Activated CD8-positive, alpha-beta memory T cell treated with anti-CD3 and anti-CD28 coated beads for 24 hours (primary cell): ENCODE results near the gene EID3.
"Not testable (repeated sequence)": the region's sequence is repeated elsewhere in the genome, so short reads cannot be mapped to it uniquely, and the experiment has no call there.

Experiments used
- DNase-seq: peaks from one replicate; pipeline ENCODE4 v3.0.0-alpha.2; 2020

Gene EID3

DNA sequence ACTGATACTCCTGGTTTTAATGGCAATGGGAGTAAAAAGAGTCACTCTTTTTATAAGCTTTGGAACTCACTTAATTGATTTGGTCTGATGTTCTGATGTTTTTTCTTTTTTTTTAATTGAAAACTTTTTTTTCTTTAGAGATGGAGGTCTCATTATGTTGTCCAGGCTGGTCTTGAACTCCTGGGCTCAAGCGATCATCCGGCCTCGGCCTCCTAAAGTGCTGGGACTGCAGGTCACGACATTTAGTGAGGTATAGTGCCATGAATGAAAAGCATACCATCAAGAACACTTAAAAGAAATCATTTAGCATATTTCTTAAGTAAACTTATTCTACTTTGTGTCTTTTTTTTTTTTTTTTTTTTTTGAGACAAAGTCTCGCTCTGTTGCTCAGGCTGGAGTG lies 12.7 kb upstream of the EID3 start:
- peak; percentile 5 for DNase-seq

DNA sequence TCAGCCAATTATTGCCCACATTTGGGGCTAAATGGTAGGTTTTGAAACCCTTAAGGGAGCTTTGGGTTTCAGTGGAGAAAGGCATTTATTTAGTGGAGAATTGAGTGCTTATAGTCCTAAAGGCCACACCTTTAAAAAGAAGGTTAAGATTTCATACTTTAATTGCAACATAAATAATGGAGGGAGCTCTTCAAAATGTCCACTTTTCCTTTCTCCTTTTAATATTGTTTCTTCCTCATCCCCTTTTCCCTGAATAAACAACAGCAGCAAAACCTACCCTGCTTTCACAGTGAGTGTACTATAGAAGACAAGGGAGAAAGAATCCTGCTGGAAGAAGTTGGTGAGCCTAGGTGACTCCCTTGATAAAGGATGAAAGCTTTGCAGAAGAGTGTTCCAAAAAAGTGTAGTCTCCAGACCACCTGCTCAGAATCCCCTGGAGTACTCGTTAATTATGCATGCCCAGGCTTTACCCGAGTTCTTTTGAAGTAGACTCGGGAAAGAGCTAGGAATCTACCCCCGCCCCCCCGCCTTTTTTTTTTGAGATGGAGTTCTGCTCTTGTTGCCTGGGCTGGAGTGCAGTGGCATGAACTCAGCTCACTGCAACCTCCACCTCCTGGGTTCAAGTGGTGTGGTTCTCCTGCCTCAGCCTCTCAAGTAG lies 11.5 kb upstream of the EID3 start:
- no peak for DNase-seq

DNA sequence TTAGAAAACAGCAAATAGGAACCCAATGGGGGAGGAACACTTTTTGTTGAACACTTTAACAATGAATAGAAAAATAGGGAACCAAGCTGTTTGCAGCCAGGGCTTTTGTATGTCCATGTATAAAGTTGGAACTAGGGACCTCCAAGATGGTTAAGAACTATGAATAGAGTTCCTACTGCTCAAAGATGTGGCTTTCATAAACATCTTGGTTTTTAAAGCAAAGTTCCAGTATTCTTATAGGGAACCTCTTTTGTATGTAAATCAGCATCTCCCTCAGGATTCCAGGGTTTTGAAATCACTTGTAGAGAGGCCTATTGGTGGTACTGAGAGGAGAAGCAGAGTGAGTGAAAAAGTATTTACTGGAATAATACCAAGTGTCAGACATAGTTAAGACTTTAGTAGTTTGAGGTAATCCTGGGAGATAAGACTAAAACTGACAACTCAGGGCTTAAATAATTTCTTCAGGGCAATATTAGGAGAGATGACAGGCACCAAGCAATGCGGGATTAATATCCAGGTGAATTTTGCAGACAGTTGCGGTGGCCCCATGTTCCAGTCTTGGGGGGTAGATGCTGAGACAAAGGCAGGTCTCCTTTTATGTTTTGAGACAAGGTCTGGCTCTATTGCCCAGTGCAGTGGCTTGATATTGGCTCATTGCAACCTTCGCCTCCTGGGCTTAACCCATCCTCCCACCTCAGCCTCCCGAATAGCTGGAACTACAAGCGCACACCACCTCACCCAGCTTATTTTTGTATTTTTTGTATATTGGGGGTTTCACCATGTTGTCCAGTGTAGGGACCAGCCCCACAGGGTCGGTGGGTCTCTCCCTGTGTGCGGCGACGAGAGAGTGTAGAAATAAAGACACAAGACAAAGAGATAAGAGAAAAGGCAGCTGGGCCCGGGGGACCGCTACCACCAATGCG lies 10.4 kb upstream of the EID3 start:
- DNase-seq = no peak

DNA sequence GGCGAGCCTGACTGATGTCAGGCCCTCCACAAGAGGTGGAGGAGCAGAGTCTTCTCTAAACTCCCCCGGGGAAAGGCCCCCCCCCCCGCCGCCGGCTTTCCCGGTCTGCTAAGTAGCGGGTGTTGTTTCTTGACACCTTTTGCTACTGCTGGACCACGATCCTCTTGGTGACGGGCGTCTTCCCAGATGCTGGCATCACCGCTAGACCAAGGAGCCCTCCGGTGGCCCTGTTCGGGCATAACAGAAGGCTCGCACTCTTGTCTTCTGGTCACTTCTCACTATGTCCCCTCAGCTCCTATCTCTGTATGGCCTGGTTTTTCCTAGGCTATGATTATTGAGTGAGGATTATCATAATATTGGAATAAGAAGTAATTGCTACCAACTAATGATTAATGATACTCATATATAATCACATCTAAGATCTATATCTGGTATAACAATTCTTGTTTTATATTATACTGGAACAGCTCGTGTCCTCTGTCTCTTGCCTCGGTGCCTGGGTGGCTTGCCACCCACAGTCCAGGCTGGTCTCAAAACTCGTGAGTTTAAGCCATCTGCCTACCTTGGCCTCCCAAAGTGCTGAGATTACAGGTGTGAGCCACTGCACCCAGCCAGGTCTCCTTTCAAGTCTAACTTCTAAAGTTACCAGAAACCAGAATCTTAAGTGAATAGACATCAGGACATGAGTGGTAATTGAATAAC lies 9.2 kb upstream of the EID3 start:
- DNase-seq = not testable (repeated sequence)

DNA sequence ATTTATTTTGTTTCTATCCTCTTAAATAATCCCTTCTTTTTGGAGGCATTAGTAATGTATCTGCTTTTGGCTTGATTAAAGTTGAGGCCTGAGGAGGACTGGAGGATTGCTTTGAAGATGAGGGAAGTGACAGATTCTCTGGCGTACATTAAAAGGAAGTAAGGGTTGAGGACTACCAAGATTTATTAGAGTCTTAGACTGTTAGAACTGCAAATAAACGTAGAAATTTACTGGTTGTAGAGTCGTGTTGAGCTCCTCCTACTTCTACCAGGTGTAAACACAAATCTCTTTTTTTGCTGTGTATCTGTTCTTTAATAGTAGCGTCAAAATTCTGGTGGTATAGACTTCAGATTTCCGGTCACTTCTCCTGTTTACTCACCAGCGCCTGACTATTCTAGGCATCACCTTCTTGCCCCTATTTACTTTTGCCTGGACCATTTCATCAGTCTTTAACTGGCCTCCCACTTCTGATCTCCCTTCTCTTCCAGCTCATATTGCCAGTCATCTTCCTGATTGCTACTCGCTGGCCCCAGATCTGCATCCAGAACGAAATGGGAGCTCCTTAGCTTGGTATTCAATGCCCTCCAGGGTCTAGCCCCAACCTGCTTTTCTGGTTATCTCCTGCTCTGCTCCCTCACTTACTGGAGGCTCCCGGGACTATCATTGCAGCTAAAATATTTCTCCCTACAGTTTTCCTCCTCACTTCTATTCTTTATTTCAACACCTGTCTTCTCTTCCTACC lies 8.4 kb upstream of the EID3 start:
- DNase-seq = no peak

DNA sequence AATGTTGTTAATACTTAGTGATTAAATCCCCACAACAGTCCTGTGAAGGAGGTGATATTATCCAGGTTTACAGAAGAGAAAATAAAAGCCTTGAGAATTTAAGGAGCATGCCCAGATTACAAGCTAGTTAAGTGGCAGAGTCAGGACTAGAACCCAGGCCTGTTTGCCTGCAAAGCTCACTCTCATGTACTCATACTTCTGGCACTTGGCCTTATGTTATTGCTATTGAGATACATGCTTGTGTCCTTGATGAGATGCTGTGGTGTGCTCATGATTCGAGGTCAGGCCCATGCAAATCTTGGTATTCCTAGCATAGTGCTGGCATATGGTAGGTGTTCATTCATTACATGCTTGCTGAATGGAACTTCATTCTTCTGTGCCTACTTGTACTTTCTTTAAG lies 7.6 kb upstream of the EID3 start:
- no peak for DNase-seq

DNA sequence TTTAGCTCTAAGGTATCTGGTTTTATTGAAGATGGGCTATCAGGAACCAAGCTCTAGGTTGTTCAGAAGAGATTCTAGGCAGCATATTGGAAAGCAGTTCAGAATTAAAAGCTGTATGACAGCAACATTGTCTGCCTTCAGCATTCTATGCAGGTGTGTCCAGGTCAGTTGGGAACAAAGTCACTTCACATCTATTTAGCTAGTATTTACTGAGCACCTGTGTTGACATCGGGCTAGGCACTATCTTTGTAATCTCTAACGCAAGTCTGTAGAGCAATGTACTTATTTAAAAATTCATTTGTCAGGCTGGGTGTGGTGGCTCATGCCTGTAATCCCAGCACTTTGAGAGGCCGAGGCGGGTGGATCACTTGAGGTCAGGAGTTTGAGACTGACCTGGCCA lies 6.8 kb upstream of the EID3 start:
- no peak for DNase-seq

DNA sequence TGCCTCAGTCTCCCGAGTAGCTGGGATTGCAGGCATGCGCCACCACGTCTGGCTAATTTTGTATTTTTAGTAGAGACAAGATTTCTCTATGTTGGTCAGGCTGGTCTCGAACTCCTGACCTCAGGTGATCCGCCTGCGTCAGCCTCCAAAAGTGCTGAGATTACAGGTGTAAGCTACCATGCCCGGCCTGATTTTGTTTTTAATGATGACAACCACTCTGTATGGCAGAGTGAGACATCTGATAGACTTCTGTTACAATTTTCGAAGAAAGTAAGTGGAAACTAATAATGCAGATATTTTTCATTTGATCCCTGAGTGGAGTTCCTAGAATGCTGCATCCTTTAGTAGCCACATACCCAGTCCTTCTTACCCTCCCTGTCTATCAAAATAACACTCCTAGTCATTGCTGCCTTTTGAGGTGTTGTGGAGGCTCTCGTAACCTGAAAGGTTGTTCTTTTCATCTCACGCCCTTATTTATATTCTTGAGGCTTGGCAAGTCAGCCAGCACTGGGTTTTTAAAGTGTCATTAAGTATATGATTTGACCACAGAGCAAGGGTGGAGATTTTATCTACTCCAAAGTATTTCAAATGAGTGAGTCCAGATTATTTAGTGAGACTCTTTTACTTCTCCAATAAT lies 5.9 kb upstream of the EID3 start:
- no peak for DNase-seq

DNA sequence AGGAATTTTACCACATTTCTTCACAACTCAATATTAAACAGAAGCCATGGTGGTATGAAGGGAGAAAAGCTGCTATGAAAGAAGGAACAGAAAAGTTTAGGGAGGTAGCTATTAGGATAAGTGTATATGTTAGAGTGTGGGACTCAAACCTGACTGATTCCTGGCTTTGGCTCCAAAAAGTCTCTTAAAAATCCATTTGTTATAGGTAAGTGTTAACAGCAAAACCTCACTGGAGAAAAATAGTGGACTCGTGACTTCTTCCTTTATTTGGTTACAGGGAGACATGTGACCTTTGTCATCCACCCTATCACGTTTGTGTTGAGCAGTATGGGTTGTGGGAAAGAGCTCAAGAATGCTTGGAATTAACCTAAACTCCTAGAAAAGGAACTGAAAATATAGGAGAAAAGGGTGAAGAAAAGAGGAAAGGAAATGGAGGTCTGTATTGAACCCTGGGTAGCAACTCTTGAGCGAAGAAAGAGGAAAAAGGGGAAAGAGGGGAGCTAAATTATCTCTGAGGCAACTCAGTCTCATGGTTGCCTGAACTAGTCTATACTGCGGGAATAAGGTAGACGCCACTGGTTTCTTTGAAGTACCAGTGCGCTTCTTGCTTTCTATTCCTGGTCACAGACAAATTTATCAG lies 3.6 kb upstream of the EID3 start:
- no peak for DNase-seq

DNA sequence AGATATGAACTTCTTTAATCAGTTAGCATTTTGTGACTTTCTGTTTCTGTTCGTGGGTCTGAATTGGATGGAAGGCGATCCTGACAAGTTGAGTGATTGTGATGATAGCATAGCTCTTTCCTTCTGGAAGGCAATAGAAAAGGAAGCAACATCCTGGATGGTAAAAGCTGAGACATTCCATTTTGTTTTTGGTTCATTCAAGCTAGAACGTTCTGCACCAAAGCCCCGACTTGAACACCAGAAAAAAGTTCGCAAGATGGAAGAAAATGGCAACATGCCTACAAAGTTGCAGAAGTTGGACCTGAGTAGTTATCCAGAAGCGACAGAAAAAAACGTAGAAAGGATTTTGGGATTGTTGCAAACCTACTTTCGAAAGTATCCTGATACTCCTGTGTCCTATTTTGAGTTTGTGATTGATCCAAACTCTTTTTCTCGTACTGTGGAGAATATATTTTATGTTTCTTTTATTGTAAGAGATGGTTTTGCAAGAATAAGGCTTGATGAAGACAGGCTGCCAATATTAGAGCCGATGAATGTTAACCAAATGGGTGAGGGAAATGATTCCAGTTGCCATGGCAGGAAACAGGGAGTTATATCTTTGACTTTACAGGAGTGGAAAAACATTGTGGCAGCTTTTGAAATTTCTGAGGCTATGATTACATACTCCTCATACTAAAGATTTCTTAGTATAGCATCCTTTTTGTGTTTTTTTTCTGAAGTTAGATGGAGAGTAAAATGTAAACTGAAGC lies 896 bp downstream of the EID3 start:
- DNase-seq = no peak

DNA sequence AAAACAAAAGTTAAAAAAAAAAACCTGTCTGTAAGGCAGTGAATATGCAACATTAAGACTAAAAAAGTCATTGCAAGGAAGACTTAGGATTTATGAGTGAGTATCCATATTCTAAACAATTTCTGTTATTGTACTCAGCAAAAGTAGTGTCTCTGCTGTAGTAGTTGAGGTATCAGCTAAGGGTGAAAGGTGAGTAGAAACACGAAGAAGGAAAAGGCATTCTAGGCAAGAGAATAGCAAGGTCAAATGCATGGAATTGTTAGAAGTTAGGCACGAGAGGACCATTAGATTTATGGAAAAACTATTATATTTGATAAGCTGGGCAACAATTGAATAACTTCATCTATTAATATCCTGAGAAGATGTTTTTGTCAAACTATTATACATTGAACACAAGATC lies 1.8 kb downstream of the EID3 start:
- DNase-seq = no peak

DNA sequence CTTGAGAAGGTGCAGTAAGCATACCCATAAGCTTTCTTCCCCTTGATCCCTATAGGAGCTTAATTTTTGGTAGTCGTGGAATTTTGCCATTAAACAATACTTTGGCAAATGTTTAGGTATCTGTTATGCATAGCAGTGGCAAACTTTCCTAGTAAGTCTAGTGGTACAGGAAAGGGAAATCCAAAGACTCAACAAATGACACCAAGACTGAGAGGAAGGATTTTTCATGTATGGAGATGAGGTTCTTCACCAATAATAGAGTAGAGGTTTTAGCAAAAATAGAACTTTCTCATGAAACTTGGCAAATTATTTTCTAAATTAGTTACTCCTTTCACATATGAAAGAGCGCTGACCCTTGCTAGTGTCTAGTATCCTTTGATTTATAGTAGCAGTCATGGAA lies 2.8 kb downstream of the EID3 start:
- DNase-seq = no peak

DNA sequence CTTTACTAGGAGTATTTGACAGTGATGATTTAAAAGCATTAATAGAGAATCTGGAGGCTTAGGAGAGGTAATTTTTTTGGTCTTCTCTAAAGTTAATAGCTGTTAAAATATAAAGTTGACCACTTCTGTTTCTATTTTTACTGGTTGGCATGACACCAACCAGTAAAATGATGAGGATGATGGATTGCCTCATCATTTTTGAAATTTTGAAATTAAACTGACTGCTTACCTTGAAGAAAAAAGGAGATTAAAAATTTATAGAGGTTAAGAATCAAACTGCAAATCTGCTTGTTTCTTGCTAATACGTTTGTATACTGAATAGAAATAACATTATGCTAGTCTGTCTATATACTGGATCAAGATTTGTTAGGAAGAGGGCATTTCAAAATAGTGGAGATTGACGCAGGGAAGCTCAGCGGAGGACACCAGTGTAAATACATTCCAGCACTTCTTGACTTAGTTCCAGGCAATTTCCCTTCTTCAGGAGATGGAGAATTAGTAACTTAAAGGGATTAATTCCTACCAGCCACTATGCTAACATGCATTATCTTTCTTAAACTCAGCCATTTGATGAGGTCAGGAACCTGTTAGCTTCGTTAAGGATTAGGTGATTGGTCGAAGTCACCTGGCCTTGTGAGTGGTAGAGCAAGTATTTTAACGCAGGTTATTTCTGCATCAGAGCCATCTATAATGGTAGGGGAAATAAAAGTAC lies 3.6 kb downstream of the EID3 start:
- DNase-seq = no peak

DNA sequence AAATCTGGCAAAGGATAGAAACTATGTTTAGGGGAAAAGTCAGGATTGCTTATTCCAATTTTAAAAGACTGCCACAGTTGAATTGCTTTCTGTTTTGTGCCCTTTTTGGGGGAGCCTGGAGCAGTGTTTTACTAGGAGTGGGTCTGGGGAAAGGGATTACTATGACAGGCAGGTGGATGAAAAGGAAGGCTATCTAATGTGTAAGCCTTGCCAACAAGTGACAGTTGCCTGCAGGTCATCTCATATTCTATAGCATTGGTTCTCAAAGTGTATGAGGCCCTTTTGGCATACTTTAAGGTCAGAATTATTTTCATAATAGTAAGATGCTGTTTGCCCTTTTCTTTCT lies 4.1 kb downstream of the EID3 start:
- no peak for DNase-seq

DNA sequence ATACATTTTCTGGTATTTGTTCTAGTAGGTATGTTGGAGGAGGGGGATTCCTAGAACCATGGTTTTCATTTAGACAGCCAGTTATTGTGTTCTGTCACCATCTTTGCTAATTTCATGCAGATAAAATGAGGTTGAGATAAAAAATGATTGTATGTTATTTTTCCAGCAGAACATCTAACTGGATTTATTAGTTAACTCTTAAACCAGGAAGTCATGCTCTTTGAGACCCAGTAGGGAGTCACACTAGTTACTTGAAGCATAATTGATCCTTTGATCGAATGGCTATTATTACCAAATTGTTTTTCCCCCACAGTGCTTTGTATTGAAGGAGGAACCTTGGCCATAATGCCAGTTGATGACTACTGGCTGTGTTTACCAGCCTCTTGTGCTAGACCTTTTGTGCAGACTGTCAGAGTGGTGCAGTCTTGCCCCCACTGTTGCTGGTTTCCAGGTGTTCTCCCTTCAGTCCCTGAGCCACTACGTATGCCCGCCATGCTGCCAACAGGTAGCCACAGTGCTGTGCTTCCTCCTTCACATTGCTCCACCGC lies 6.0 kb downstream of the EID3 start:
- DNase-seq = no peak

DNA sequence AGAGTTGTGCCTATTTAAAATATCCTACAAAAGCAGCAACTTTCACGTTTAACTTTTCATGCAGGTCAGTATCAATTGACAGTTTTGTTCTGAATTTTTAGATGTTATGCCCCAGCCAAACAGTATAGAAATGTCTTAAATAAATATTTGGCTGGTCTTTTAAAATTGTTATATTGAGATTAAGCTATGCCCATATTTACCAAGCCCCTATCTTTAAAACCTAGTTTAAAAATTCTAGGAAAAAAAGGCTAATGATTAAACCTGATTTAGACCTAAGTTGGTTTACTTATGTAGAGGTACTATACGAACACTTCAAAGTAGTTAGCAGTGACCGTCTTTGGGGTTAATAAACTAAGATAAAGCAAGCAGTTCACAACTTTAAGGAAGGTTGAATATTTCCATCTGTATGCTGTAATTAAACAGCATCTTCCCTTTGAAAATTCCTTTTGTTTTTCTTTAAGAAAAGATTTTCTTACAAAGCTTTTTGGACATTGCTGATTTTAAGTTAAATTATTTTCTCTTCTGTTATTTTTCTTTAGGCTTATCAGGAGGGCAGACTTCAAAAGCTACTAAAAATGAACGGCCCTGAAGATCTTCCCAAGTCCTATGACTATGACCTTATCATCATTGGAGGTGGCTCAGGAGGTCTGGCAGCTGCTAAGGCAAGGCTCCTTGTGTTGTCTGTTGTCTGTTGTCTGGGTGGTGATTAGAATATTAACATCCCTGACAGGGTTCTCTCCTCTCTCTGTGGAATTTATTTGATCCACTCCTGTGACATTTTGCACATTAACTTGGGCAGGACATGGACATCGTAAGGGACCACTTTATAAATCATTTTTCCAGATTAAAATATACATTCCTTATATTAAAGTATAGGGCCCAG lies 7.5 kb downstream of the EID3 start:
- no peak for DNase-seq

DNA sequence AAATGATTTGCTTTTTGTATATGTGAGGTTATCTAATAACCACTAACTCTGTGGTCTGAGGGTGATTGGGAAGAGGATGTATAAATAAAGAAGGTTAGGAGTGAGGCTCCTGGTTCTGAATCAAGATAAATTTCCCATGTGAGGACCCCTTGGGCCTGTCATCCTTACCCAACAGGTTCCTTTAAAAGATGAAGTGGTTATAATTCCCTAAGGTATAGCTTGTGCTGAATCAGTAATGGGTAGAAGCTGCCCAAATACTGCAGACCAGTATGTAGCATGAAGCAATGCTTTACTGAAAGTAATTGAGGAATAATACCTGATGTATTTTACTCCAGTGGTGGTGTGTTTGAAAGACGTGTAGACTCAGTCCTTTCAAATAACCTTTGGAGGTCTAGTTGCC lies 8.7 kb downstream of the EID3 start:
- DNase-seq = no peak

DNA sequence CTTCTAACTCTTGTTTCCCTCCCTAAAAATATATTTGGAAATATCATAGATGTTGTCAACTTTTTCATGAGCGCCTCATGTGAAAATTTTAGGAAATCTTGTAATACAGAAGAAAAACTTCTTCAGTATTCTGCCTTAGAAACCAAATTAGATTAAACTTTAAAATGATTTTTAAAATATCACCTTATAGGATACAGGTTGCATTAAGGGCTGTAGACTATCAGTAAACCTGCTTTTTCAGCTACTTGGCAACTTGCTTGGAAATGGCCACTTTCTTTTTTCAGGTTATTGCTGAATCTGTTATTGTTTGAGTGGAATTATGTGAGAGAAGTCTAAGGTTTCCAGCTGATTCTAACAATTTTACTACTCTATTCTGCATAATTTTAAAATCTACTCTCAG lies 9.1 kb downstream of the EID3 start:
- DNase-seq = no peak

DNA sequence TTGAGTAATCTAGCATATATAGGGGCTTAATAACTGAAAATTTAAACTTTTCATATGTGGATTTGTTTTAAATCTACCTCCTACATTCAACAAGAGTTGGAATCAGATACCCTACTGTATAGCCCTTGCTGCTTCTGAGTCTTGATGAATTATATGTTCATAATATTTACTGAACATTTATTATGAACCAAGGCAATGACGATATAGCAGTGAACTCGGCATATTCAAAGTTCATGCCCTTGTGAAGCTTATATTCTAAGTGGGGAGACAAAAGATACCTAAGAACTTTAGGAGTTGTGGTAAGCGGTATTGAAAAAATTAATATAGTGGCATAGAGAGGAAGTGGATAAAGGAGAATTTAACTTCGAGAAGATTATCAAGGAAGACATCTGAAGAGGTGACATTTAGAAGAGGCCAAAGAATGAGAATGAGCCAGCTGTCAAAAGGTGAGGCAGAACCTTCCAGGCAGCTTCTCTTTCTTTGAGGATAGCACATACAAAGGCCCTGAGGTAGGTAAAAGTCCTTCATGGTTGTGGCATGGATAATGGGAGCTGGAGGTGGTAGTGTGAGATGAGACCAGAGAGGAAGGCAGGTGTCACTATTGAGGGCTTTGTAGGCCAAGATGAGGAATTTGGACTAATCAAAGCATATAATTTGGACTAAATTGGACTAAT lies 10.2 kb downstream of the EID3 start:
- no peak for DNase-seq
